ENCODE results near the gene SERPINB1. TPM values are rescaled to one million over a fixed set of nuclear protein-coding genes. Genes with fewer than 3 reads are reported as not detected.

Gene SERPINB1
- total RNA-seq, 4 donors from 2014 or later = 33.3 to 48.9 (median 42.1) TPM

GRCh38 chr6:2848851-2849250 is 7.2 kb upstream of the SERPINB1 start:
- no peak for TF ChIP-seq CTCF (IDR thresholded peaks at IDR 0.05; ENCODE audit: low read depth)

DNA sequence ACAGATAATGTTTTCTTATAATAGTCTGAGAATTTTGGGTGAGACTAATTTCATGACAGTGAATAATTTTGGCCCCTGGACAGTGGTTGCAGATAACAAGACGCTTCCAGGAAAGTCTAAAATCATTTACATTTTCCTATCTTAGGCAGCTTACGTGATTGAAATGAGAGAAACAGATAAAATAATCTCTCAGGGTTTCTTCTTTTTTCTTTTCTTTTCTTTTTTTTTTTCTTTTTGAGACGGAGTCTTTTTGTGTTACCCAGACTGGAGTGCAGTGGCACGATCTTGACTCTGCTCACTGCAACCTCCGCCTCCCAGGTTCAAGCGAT is 4.2 kb upstream of the SERPINB1 start:
- no peak for TF ChIP-seq CTCF (IDR thresholded peaks at IDR 0.05; ENCODE audit: low read depth)

- no peak for TF ChIP-seq CTCF (IDR thresholded peaks at IDR 0.05; ENCODE audit: low read depth)
Measured at GRCh38 chr6:2844008-2844407, 2.3 kb upstream of the SERPINB1 start.

DNA sequence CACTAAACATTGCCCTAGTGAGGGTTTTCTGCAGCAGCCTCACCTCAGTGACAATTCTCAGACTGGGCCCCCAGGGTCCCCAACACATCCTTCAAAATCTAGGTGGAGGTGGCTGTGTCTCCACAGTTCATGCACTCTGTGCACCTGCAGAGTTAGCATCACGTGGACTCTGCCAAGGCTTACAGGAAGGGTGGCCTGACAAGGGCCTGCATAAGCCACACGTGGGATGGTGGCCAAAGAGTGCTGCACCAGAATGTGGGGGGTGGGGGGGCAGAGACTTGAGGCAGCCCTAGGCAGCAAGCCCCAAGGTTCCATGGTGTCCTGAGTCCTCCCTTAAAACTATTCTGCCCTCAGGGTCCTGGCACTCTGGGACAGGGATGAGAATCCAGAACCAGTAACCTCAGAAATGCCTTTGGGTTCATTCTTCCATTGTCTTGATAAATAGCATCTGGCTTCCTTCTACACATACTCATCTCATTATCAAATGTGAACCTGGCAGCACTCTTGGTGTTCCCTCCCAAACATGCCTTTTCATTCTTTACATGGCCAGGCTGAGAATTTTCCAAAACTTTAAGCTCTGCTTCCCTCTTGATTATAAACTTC is 1.6 kb upstream of the SERPINB1 start:
- no peak for TF ChIP-seq CTCF (IDR thresholded peaks at IDR 0.05; ENCODE audit: low read depth)

DNA sequence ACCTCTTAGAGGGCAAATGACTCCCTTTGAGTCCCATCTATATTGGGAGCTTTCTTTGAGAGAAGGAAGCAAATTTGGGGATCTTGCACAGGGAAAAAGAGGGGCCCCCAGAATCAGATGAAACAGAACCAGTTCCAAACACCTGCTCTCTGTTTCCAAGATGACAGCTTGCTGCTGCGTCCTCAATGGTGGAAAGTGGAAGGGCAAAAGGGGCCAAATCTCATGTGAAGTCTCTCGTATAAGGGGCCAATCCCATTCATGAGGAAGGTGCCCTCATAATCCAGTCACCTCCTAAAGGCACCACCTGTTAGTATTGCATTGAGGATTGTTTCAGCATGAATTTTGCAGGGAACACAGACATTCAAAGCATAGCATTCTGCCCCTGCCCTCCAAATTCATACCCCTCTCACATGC is 483 bp upstream of the SERPINB1 start:
- TF ChIP-seq CTCF (IDR thresholded peaks at IDR 0.05; ENCODE audit: low read depth) = no peak

GRCh38 chr6:2840749-2841061 is 958 bp downstream of the SERPINB1 start:
- TF ChIP-seq CTCF (IDR thresholded peaks at IDR 0.05; ENCODE audit: low read depth) = no peak

GRCh38 chr6:2839982-2840748 is 1.5 kb downstream of the SERPINB1 start:
- no peak for TF ChIP-seq CTCF (IDR thresholded peaks at IDR 0.05; ENCODE audit: low read depth)

Data from subcutaneous adipose tissue (tissue), 4 donors.